Measurements from ENCODE around the gene HDAC9.

- TF ChIP-seq, protein P1, sequence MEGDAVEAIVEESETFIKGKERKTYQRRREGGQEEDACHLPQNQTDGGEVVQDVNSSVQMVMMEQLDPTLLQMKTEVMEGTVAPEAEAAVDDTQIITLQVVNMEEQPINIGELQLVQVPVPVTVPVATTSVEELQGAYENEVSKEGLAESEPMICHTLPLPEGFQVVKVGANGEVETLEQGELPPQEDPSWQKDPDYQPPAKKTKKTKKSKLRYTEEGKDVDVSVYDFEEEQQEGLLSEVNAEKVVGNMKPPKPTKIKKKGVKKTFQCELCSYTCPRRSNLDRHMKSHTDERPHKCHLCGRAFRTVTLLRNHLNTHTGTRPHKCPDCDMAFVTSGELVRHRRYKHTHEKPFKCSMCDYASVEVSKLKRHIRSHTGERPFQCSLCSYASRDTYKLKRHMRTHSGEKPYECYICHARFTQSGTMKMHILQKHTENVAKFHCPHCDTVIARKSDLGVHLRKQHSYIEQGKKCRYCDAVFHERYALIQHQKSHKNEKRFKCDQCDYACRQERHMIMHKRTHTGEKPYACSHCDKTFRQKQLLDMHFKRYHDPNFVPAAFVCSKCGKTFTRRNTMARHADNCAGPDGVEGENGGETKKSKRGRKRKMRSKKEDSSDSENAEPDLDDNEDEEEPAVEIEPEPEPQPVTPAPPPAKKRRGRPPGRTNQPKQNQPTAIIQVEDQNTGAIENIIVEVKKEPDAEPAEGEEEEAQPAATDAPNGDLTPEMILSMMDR (IDR thresholded peaks at IDR 0.05): no peak
- TF ChIP-seq POLR2AphosphoS5 (IDR thresholded peaks at IDR 0.05; ENCODE audit: insufficient read depth in 1 of 2, low read depth in 1 of 2) (no peak), POLR2A (IDR thresholded peaks at IDR 0.05) (no peak)
Measured at GRCh38 chr7:18845700-18846099, 350.2 kb downstream of the HDAC9 start.

All from vagina (tissue), 2 donors.